ENCODE results near the gene CD300LD. TPM values are rescaled to one million over a fixed set of nuclear protein-coding genes. Genes with fewer than 3 reads are reported as not detected.
"Not testable (repeated sequence)": the region's sequence is repeated elsewhere in the genome, so short reads cannot be mapped to it uniquely, and the experiment has no call there.

Gene CD300LD
- total RNA-seq, 1 donor from 2014 or later = not detected

DNA sequence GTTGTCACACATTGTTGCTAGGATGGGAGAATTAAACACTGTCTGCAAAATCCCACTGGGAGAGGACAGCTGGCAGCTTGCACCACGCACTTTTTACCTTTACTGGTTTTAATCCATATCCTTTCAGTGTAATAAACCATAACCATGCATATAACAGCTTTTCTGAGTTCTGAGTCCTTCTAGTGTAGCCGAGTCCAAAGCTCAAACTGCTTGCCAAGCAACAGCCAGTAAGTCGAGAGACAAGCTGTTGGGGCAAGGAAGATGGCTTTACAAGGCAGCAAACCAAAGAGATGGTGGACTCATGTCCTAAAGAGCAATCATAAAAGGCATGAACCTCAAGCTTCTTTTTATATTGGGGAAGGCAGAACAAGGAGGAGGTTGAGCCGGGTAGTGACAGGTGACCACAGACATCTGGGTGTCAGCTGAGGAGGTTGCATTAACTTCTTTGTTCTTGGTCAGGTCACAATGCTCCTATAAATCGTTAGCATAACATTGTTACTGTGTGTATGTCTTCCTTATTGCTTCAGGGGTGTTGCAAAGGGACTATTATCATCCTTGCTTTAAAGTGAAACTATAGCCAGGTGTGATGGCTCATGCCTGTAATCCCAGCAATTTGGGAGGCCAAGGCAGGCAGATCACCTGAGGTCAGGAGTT lies 17.5 kb downstream of the CD300LD start:
- no peak for ATAC-seq

DNA sequence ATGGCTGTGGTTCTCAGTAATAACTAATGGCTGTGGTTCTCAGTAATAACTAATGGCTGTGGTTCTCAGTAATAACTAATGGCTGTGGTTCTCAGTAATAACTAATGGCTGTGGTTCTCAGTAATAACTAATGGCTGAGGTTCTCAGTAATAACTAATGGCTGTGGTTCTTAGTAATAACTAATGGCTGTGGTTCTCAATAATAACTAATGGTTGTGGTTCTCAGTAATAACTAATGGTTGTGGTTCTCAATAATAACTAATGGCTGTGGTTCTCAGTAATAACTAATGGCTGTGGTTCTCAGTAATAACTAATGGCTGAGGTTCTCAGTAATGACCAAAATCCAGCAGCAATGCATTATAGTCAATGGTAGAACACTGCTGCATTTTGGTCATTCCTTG lies 18.4 kb downstream of the CD300LD start:
- DNase-seq (ENCODE audit: low spot score); ATAC-seq: not testable (repeated sequence)

More for the DNA sequence above, 17.5 kb downstream of the CD300LD start:
- DNase-seq (ENCODE audit: low spot score) = no peak

DNA sequence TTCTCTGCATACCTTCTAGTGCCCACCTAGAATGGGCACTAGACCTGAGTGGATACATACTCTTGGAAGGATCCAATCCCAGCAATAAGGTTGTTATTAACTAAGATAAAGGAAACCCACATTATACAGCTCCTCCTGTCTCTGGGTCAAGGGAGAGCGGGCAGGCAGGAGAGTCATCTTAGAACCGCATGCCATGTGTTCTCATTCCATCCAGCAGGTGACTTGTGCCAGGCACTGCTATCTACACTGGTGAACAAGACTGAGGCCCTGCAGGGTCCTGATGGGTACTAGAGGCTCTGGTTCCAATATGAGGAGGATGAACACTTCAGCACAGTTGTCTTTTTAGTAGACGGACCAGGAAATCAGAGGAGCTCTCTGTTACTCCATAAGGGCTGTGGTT lies 18.9 kb downstream of the CD300LD start:
- ATAC-seq (no peak), DNase-seq (ENCODE audit: low spot score) (no peak)

DNA sequence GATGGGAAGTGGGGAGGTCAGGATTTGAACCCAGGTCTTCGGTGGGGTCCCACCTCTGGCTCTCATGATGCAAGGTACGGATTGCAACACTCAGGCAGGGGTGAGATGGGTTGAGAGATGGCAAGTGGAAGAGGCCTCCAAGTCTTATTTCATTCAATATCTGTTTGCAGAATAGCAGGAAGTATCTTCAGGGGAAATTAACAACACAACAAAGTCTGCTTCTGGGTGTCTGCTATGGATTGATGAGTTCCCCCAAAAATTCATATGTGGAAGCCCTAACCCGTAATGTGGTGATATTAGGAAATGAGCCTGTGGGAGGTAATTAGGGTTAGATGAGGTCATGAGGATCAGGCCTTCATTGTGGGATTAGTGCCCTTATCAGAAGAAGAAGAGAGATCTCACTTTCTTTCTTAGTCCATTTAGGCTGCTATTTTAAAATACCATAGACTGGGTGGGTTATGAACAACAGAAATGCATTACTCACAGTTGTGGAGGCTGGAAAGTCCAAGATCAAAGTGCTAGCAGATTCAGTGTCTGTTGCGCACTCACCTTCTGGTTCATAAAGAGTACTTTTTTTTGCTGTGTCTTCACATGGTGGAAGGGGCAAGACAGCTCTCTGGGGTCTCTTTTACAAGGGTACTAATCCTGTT lies 20.3 kb downstream of the CD300LD start:
- DNase-seq (ENCODE audit: low spot score) (no peak), ATAC-seq (no peak)

DNA sequence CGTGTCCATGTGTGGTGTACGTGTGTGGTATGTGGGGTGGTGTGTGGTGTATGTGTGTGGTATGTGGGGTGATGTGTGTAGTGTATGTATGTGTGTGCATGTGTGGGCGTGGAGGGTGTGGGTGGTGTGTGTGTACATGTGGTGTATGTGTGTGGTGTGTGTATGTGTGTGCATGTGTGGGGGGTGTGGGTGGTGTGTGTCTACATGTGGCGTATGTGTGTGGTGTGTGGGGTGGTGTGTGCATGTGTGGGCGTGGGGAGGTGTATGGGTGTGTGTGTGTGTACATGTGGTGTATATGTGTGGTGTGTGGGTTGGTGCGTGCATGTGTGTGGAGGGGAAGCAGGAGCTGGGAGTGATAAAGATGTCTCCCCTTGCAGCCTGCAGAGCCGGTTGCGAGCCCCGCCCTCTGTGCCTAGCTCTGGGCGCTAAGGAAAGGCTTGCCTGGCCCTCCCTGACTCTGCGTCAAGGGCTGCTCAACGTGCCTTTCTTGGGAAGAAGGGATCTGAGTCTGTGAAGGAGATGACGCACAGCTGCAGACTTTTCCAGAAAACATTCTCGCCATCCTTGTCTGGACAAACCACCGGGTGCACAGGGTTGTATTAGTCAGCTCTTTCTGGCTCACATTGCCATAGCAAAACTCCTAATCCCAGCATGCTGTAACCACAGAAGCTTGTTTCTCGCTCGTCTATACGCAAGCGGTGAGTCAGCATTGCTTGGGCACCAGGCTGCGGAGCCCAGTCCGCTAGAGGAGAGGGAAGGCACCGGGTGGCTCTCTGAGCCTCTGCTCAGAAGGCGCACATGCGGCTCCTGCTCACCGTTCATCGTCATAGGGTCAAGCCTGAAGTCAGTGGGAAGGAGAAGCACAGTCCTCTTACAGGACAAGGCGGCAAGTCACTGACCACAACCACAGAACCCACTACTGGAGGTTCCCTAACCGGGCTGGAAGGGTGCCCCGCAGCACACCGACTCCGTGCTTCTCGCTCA lies 22.8 kb downstream of the CD300LD start:
- no peak for DNase-seq (ENCODE audit: low spot score)
- no peak for ATAC-seq

DNA sequence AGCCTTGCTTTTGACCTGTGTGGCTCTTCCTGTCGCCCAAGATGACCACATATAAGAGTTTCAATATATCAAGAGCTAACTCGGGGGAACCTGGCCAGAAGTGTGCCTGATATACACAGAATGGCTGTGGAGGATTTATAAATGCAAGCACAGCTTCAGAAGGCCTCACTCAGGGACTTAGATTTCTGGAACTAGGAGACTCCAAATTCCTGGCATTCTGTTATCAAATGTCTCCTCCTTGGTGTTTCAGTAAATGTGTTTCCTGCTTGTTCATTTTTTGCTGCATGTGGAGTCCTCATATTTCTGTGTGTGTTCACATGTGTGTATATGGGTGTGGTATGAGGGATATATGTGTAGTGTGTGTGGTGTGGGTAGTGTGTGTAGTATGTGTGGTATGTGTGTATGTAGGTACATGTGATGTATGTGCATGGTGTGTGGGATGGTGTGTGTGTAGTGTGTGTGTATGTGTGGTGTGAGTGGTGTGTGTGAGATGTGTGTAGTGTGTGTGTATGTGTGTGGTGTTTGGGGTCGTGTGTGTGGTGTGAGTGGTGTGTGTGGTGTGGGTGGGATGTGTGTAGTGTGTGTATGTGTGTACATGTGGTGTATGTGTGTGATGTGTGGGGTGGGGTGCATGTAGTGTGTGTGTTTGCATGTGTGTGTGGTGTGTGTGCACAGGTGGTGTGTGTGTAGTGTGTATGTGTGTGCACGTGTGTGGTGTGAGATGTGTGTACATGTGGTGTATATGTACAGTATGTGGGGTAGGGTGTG lies 23.8 kb downstream of the CD300LD start:
- no peak for ATAC-seq
- no peak for DNase-seq (ENCODE audit: low spot score)

DNA sequence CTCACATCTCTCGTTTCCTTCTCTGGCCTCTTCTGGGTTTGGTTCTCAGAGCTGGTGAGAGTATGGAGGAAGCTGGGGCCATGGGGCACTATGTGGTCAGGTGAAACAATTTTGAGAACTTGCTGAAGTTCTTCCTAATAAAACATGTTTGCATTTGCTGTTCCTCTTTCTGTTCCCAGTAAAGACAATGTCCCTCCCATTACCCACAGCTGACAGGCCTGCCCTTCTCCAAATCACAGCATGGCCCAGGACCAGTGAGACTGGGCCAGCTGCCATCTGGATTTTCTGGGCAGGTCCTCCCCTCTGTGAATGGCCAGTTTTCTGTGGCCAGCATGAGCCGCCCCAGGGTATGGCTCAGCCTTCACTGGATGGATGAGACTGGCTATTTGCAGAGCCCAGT lies 24.7 kb downstream of the CD300LD start, which contains the start of gene CD300H:
CD300H (minus strand) TSS at position 113 of the 400 bp plus-strand sequence.
- DNase-seq (ENCODE audit: low spot score) (no peak), ATAC-seq (peak; percentile 27)

DNA sequence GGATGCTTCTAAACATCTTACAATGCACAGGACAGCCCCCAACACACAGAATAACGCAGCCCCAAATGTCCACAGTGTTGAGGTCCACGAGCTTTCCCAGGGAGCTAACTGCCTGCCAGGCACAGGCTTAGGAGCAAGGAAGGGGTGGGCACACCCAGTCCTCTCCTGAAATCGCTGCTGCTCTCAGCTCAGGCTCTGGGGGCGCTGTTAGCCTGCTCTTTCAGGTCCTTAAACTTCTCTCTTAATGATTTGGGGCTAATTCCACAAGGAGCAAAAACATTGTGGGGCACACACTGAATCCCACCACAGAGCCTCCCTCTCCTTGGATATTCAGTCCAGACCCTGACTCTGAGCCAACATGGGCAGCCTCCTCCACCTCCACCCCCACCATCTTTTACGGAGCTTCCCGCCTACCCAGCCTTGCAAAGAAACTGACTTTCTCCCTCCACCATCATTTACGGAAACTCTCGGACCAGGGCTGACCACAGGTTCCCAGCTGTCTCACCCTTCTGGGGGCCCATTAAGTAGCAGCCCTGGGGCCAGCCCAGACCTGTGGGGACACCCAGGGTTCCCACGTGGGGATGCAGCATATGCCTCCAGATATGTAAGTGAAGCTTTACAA lies 25.8 kb downstream of the CD300LD start:
- no peak for DNase-seq (ENCODE audit: low spot score)
- ATAC-seq = peak; percentile 58

DNA sequence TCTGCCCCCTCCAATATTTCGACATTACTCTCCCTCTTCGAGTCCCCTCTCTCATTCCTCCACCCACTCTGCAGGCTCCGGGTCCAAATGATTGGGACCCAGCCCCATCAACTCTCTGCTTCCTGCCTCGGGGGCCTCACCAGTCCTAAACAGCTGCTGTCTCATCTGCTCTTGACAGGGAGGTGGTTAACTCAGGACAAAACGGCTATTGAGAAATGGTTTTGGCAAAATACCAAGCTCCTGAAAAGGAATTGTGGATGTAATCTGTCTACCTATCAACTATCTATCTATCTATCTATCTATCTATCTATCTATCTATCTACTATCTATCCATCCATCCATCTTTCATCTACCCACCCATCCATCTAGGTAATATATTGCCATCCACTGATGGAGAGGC lies 27.0 kb downstream of the CD300LD start:
- ATAC-seq (no peak), DNase-seq (ENCODE audit: low spot score) (no peak)

DNA sequence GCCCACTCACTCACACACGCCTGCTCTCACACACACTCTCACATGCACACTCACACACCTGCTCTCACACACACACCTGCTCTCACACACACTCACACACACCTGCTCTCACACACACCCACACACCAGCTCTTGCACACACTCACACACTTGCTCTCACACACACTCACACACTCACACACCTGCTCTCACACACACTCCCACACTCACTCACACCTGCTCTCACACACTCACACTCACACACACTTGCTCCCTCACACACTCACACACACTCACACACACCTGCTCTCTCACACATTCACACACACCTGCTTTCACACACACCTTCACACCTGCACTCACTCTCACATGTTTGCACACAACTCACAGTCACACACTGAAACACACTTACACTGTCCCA lies 28.7 kb downstream of the CD300LD start:
- ATAC-seq = no peak
- DNase-seq (ENCODE audit: low spot score) = no peak

DNA sequence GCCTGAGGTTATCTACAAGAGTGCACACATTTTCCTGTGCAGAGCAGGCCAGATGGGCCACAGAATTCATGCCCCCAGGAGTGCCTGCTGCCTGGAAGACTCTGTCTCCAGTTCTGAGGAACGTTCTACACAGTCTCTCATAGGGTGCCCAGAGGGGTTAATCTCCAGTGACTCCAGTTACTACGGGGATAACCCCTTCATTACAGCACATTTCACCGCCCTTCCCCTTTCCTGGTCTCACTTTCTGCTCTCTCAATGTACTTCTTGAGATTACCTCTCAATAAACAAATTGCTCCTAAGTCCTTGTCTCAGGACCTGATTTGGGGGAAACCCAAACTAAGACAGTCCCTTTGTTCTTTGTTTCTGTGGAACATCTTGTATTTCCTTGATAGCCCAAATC lies 30.5 kb downstream of the CD300LD start:
- no peak for DNase-seq (ENCODE audit: low spot score)
- ATAC-seq = no peak

DNA sequence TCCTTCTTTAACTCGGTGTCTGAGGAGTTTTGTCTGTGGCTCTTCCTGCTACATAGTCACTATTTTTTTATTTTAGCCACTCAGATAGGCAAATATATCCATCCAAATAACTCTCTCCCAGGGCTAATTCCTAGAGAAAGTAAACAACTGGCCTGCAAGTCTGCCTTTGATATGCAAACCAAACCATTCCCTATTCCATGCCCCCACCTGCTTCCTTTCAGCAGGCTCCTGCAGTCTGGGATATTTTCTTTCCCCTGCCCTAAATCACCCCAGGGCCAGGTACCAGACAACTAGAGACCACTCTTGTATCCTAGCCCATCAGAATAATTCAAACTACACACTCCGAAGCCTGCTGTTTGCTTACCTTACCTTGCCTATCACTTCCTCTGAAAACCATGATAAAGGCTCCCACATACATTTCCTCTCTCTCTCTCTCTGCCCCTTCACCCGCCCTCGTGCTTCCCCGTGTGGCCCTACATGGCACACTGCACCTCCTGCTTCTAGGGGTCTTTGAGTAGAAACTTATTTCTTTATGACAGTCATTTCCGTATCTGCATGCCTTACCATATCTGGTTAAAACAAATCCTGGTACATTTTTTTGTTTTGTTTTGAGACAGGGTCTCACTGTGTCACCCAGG lies 33.1 kb downstream of the CD300LD start:
- no peak for ATAC-seq
- no peak for DNase-seq (ENCODE audit: low spot score)

DNA sequence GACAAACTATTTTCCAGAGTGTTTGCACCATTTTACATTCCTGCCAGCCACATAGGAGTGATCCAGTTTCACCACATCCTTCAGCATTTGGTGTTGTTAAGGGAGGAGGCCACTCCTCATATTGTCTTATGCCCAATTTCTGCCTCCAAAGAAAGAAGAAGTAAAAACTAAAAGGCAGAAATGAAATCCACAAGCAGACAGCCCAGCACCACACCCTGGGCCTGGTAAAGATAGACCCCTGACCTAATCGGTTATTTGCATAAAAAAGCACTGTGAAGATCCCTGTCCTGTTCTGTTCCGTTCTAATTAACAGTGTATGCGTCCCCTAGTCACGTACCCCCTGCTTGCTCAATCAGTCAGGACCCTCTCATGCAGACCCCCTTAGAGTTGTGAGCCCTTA lies 33.7 kb downstream of the CD300LD start:
- not testable (repeated sequence) for DNase-seq (ENCODE audit: low spot score); ATAC-seq

DNA sequence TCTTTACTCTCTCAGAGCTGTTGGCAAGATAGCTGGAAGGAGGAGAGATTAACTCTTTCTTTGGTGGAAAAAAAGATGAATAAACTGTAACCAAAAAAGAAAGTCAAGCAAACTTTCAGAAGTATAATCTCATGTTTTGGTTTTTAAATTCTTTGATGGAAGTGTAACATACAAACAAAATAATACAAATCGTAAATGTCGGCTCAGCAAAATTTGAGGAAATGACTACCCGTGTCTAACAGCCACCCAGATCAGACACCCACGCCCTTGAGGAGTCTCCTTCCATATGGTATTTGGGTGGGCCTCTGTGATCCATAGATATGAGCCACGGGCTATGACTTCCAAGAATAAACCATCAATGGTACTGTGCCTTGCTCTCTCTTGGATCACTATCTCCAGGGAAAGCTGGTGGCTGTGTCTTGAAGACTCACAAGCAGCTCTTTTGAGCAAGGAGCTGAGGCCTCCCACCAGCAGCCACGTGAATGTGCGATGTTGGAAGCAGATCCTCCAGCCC lies 36.6 kb downstream of the CD300LD start:
- no peak for DNase-seq (ENCODE audit: low spot score)
- no peak for ATAC-seq

DNA sequence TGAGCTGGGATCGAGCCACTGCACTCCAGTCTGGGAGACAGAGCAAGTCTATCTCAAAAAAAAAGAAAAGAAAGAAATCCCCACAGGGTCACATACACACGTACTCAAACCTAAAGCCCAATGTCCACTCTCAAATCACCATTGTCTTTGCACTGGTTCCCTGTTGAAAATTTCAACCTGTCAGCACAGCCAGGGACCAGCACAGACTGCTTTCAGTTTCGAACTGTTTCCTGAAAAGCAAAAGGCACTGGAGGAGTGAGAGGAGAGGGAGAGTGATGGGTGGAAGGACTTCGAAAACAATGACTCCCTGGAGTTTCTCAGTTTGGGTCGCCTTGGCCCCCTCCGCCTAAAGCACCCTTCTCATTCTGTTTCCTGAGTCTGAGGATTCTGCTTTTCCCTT lies 37.2 kb downstream of the CD300LD start:
- peak; percentile 28 for ATAC-seq
- no peak for DNase-seq (ENCODE audit: low spot score)

DNA sequence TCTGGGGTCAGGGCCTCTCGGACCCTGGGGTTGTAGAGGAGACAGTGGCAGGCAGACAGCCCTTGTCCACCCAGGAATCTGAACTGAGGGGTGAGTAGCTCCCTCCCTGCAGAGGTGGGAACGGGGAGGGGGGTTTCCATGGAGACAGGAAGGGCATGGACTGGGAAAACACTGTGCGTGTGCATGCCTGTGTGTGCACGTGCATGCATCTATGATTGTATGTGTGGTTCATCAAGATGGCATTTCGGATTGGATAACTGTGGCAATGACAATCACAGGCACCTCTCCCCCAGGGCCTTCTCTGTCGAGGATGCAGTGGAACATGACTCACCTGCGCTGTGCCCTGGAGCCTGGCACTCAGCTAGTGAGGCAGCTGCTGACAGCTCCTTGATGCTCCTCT lies 40.0 kb downstream of the CD300LD start:
- DNase-seq (ENCODE audit: low spot score) = no peak
- ATAC-seq = no peak

DNA sequence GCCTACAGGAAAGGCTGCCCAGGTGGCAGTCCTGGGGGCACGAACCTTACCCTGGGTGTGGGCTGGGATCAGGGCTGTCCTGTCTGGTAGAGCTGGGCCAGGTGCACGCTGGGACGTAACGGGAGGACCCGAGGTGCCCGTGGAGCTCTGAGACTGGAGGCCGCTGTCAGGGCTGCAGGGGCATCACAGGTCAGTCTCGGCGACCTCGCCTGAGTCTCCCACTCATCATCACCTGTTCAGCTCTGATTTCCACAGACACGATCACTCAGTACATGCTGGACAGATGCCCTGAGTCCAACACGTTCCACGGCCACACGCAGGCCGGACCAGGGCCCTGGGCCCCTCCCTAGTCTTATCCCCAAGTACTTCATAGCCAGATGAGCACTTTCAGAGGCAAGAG lies 41.5 kb downstream of the CD300LD start:
- DNase-seq (ENCODE audit: low spot score) (no peak), ATAC-seq (no peak)

DNA sequence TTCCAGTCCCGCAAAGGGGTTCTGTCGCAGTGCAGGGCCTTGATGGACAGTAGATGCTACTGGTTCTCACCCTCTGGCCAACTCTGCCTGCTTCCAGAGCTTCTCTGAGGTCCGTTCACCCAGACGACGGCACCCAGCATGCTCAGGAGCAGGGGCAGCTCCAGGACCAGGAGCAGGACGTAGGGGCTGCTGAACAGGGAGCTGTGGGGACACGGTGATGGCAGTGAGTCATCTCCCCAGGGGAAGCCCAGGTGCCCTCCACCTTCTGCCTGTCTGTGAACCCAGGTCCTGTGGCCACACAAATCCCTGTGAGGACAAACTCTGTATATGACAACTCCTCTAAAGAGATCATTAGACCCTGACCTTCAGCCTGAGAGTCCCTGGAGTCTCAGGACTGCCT lies 42.7 kb downstream of the CD300LD start:
- no peak for DNase-seq (ENCODE audit: low spot score)
- ATAC-seq = no peak

DNA sequence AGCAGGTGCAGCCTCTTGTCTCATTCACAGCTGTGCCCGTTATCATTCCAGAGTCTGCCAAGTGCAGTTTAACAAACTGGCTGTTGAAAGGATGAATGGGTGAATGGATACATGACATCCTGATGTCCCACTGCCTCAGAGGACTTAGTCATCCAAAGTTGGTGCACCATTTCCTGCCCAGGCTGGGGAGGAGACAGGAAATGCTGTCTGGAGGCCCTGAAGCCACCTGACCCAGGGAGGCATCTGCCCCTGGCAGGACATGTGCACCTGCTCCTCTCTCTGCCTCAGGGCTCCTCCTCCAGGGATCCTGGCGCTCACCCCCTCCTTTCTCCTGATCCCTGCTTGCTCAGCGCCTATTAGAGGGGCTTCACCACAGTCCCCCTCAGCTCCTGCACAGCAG lies 44.3 kb downstream of the CD300LD start:
- ATAC-seq (no peak), DNase-seq (ENCODE audit: low spot score) (no peak)

DNA sequence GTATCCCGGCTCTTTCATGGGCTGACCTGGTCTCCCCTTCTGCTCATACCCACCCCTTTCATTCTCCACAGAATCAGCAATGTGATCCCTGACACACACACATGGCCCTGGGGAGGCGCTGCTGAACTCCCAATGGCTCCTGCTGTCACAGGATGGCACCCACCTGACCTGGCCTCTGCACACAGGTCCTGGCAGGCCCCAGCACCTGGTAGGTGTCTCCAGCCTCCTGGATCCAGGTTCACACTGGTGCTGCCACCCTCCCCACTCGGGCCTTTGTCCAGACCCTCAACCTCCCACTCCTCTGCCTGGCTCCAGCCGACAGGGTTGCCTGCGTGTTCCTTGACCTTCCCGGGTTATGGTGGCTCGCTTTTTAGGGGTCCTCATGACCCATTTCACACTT lies 44.8 kb downstream of the CD300LD start:
- DNase-seq (ENCODE audit: low spot score) = no peak

More for the DNA sequence above, 44.8 kb downstream of the CD300LD start:
- ATAC-seq = no peak
